Stimulated activated CD4-positive, alpha-beta T cell treated with anti-CD3 and anti-CD28 coated beads, Interleukin-15, amount 100 ng/mL, for 24 hours (primary cell): ENCODE results near the gene TXNRD1.
A peak's percentile ranks its signal among the peaks of the same experiment; 100 is the strongest.
"Not testable (repeated sequence)": the region's sequence is repeated elsewhere in the genome, so short reads cannot be mapped to it uniquely, and the experiment has no call there.

Source experiments
- DNase-seq: peaks from one replicate; pipeline ENCODE4 v3.0.0-alpha.2; 2020

Gene TXNRD1

GRCh38 chr12:104197264-104197663, 18.3 kb upstream of the TXNRD1 start:
- no peak for DNase-seq

- no peak for DNase-seq
Measured at GRCh38 chr12:104199964-104200363, 15.6 kb upstream of the TXNRD1 start.

GRCh38 chr12:104201238-104202001, 14.2 kb upstream of the TXNRD1 start:
- peak; percentile 35 for DNase-seq

- no peak for DNase-seq
Measured at GRCh38 chr12:104204690-104205480, 10.7 kb upstream of the TXNRD1 start.

GRCh38 chr12:104207416-104208205, 8.0 kb upstream of the TXNRD1 start:
- DNase-seq, result no peak

GRCh38 chr12:104212516-104212915, 3.1 kb upstream of the TXNRD1 start:
- no peak for DNase-seq

- no peak for DNase-seq
Measured at GRCh38 chr12:104213952-104214351, 1.6 kb upstream of the TXNRD1 start.

GRCh38 chr12:104216521-104216924, 944 bp downstream of the TXNRD1 start:
- DNase-seq, result no peak

GRCh38 chr12:104218506-104218905, 2.9 kb downstream of the TXNRD1 start:
- DNase-seq, result not testable (repeated sequence)

- DNase-seq, result peak; percentile 14
Measured at GRCh38 chr12:104218935-104219334, 3.4 kb downstream of the TXNRD1 start.

- no peak for DNase-seq
Measured at GRCh38 chr12:104219361-104219892, 3.8 kb downstream of the TXNRD1 start.

GRCh38 chr12:104219908-104220404, 4.4 kb downstream of the TXNRD1 start:
- DNase-seq, result peak; percentile 79

- DNase-seq, result peak; percentile 31
Measured at GRCh38 chr12:104220931-104221330, 5.4 kb downstream of the TXNRD1 start.

- DNase-seq, result no peak
Measured at GRCh38 chr12:104222976-104223375, 7.4 kb downstream of the TXNRD1 start.

GRCh38 chr12:104223712-104224111, 8.1 kb downstream of the TXNRD1 start:
- no peak for DNase-seq

GRCh38 chr12:104226672-104227071, 11.1 kb downstream of the TXNRD1 start:
- DNase-seq, result no peak

GRCh38 chr12:104230304-104231095, 14.9 kb downstream of the TXNRD1 start:
- no peak for DNase-seq

- DNase-seq, result no peak
Measured at GRCh38 chr12:104232609-104233280, 17.2 kb downstream of the TXNRD1 start.

GRCh38 chr12:104234926-104235499, 19.4 kb downstream of the TXNRD1 start:
- DNase-seq, result no peak

- no peak for DNase-seq
Measured at GRCh38 chr12:104237930-104238329, 22.4 kb downstream of the TXNRD1 start.
